WTC11 (cell line): Measurements from ENCODE around the gene ARHGEF19. TPM values are rescaled to one million over a fixed set of nuclear protein-coding genes. Genes with fewer than 3 reads are reported as not detected.

Experiments used
- ATAC-seq: fragments of 200-7000 bp; cut with Tn5 transposase; 2 replicates; pipeline ENCODE4 v1.10.0; 2021; ENCODE audit warnings: mild to moderate bottlenecking, moderate library complexity
- CTCF ChIA-PET: fragments of 300-600 bp; sonication (Branson Sonifier 250); formaldehyde crosslinking; loops from one replicate; lab custom pipeline; 2021; ENCODE audit warnings: antibody characterized with exemption; lab: Charles Lee
- POLR2A ChIA-PET: fragments of 350-600 bp; sonication (Branson Sonifier 250); formaldehyde crosslinking; loops from one replicate; lab custom pipeline; 2021; ENCODE audit warnings: antibody characterized with exemption; lab: Charles Lee
- DNase-seq: peaks from one replicate; pipeline ENCODE4 v3.0.0; 2021; ENCODE audit warnings: low spot score
- H3K27ac Mint-ChIP-seq: 2 replicates; pipeline ENCODE4 v1.8.0; 2021; ENCODE audit warnings: mixed read lengths
- H3K27me3 Mint-ChIP-seq: 2 replicates; pipeline ENCODE4 v1.8.0; 2021; ENCODE audit warnings: low read depth, mild to moderate bottlenecking, moderate library complexity, mixed read lengths
- H3K36me3 Mint-ChIP-seq: 2 replicates; pipeline ENCODE4 v1.8.0; 2021; ENCODE audit warnings: mixed read lengths
- H3K4me1 Mint-ChIP-seq: 2 replicates; pipeline ENCODE4 v1.8.0; 2022; ENCODE audit warnings: mixed read lengths
- H3K4me3 Mint-ChIP-seq: 2 replicates; pipeline ENCODE4 v1.8.0; 2021; ENCODE audit warnings: mild to moderate bottlenecking, moderate library complexity, mixed read lengths
- H3K9me3 Mint-ChIP-seq: 2 replicates; pipeline ENCODE4 v1.8.0; 2021; ENCODE audit warnings: mixed read lengths
- HMGA2 ChIP-seq: fragments of 250-450 bp; sonication (Bioruptor Pico); IDR thresholded peaks from 2 replicates; pipeline ENCODE4 v1.4.0; 2021; ENCODE audit warnings: mild to moderate bottlenecking, moderate library complexity
- JAZF1 ChIP-seq: fragments of 250-450 bp; sonication (Bioruptor Pico); IDR thresholded peaks from 2 replicates; pipeline ENCODE4 v1.9.0; 2021; ENCODE audit warnings: moderate library complexity, mild to moderate bottlenecking, inconsistent platforms
- JUN ChIP-seq: sonication (generic); formaldehyde crosslinking; IDR thresholded peaks from 2 replicates; pipeline ENCODE4 v1.8.0; 2023; ENCODE audit warnings: mild to moderate bottlenecking, missing genetic modification reagents
- NFE2L1 ChIP-seq: sonication (generic); formaldehyde crosslinking; IDR thresholded peaks from 2 replicates; pipeline ENCODE4 v1.8.1; 2023; ENCODE audit warnings: missing genetic modification reagents
- SMAD4 ChIP-seq: sonication (generic); formaldehyde crosslinking; IDR thresholded peaks from 2 replicates; pipeline ENCODE4 v1.8.0; 2022; ENCODE audit warnings: mild to moderate bottlenecking, missing genetic modification reagents
- TCF7 ChIP-seq: sonication (generic); formaldehyde crosslinking; IDR thresholded peaks from 2 replicates; pipeline ENCODE4 v1.8.0; 2022; ENCODE audit warnings: mild to moderate bottlenecking, low read depth, missing genetic modification reagents, moderate library complexity
- ZBTB21 ChIP-seq: sonication (generic); formaldehyde crosslinking; IDR thresholded peaks from 2 replicates; pipeline ENCODE4 v1.8.1; 2023; ENCODE audit warnings: mild to moderate bottlenecking, missing genetic modification reagents, borderline replicate concordance
- ZNF121 ChIP-seq: sonication (generic); formaldehyde crosslinking; IDR thresholded peaks from 2 replicates; pipeline ENCODE4 v1.8.0; 2023; ENCODE audit warnings: missing genetic modification reagents
- ZNF423 ChIP-seq: fragments of 250-450 bp; sonication (Bioruptor Pico); IDR thresholded peaks from 2 replicates; pipeline ENCODE4 v2.1.2; 2022; ENCODE audit warnings: mild to moderate bottlenecking, moderate library complexity
- total RNA-seq: library from RNA; stranded (reverse); gene quantifications from 3 replicates; pipeline ENCODE4 v1.2.3, GENCODE V29; 2021
- TF ChIP-seq, protein P1 (sequence below): sonication (generic); formaldehyde crosslinking; IDR thresholded peaks from 2 replicates; pipeline ENCODE4 v1.8.1; 2023; ENCODE audit warnings: mild to moderate bottlenecking, missing genetic modification reagents, moderate library complexity
- TF ChIP-seq, protein P2 (sequence below): sonication (generic); formaldehyde crosslinking; IDR thresholded peaks from 2 replicates; pipeline ENCODE4 v1.8.0; 2022; ENCODE audit warnings: missing genetic modification reagents
- TF ChIP-seq, protein P3 (sequence below): fragments of 250-450 bp; sonication (Bioruptor Pico); IDR thresholded peaks from 2 replicates; pipeline ENCODE4 v1.9.0; 2021; ENCODE audit warnings: moderate library complexity, mild to moderate bottlenecking, inconsistent platforms, borderline replicate concordance
- TF ChIP-seq, protein P4 (sequence below): fragments of 250-450 bp; sonication (Bioruptor Pico); conservative IDR thresholded peaks from 2 replicates; pipeline ENCODE4 v1.9.0; 2021; ENCODE audit warnings: mild to moderate bottlenecking
- TF ChIP-seq, protein P5 (sequence below): sonication (generic); formaldehyde crosslinking; IDR thresholded peaks from 2 replicates; pipeline ENCODE4 v1.8.1; 2023; ENCODE audit warnings: mild to moderate bottlenecking, missing genetic modification reagents
- TF ChIP-seq, protein P6 (sequence below): fragments of 250-450 bp; sonication (Bioruptor Pico); IDR thresholded peaks from 2 replicates; pipeline ENCODE4 v1.9.0; 2021; ENCODE audit warnings: mild to moderate bottlenecking
- TF ChIP-seq, protein P7 (sequence below): fragments of 200-600 bp; IDR thresholded peaks from 2 replicates; pipeline ENCODE4 v1.8.0; 2022; ENCODE audit warnings: antibody characterized with exemption

ARHGEF19 gene
- total RNA-seq, 1 experiment from 2014 or later: 53.1 TPM

DNA sequence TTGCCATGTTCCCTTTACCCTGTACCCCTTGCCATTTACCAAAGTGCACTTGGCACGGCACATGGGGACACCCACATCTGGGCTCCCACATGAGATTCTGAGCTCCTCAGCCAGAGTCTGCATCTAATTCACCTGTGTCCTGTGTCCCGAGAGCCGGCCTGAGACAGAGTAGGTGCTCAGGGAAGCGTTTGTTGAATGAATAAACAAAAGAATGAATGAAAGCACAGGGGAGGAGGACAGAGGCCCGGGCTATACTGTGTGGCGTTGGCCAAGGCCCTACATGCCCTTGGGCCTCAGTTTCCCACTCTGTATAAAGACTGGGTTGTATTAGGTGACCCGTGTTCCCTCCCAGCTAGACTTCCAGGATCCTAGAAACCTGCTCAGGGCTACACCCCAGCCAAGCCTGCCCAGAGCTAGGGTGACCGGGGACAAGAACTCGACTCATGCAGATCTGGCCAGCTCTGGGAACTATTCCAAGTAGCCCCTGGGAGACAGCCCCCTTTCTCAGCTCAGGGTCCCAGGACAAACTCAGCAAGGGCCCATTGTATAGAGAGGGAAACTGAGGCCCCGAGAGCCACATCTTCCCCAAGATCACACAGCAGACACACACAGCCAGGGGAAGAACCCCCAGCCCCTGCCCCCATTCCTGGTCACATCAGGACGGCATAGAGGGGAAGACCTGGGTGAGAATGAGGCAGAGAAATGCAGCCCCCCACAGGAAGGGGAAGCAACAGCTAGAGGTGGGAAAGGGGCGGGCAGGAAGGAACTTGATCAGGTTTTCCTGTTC, 62.6 kb downstream of the ARHGEF19 start:
- H3K27me3 Mint-ChIP-seq: no peaks in the 10 kb centered on the region
- H3K27ac Mint-ChIP-seq: no peak overlapping the region
- ChIA-PET CTCF (interaction anchor here (1.1 to 14.1 kb wide), 2 partner anchors 40 to 69 kb away, joined by 3 to 204 read pairs; no protein-coding TSS in a partner anchor), POLR2A (interaction anchor here (1.0 kb wide), 1 partner anchor 32 kb away, joined by 3 read pairs; no protein-coding TSS in a partner anchor)
- H3K9me3 Mint-ChIP-seq: no peaks in the 10 kb centered on the region
- ATAC-seq (no peak), DNase-seq (no peak)
- H3K4me3 Mint-ChIP-seq: no peak overlapping the region
- H3K4me1 Mint-ChIP-seq: peaks cover 66% of the 10 kb centered on the region
- H3K36me3 Mint-ChIP-seq: peaks cover 25% of the 10 kb centered on the region
- TF ChIP-seq ZBTB21 (CRISPR knock-in tag) (no peak), SMAD4 (CRISPR knock-in tag) (no peak), ZNF423 (CRISPR knock-in tag) (no peak), JAZF1 (CRISPR knock-in tag) (no peak), JUN (CRISPR knock-in tag) (no peak), HMGA2 (CRISPR knock-in tag) (no peak), NFE2L1 (CRISPR knock-in tag) (no peak), ZNF121 (CRISPR knock-in tag) (no peak), TCF7 (no peak)
- TF ChIP-seq, protein P1, sequence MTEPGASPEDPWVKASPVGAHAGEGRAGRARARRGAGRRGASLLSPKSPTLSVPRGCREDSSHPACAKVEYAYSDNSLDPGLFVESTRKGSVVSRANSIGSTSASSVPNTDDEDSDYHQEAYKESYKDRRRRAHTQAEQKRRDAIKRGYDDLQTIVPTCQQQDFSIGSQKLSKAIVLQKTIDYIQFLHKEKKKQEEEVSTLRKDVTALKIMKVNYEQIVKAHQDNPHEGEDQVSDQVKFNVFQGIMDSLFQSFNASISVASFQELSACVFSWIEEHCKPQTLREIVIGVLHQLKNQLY (CRISPR knock-in tag): no peak
- TF ChIP-seq, protein P2, sequence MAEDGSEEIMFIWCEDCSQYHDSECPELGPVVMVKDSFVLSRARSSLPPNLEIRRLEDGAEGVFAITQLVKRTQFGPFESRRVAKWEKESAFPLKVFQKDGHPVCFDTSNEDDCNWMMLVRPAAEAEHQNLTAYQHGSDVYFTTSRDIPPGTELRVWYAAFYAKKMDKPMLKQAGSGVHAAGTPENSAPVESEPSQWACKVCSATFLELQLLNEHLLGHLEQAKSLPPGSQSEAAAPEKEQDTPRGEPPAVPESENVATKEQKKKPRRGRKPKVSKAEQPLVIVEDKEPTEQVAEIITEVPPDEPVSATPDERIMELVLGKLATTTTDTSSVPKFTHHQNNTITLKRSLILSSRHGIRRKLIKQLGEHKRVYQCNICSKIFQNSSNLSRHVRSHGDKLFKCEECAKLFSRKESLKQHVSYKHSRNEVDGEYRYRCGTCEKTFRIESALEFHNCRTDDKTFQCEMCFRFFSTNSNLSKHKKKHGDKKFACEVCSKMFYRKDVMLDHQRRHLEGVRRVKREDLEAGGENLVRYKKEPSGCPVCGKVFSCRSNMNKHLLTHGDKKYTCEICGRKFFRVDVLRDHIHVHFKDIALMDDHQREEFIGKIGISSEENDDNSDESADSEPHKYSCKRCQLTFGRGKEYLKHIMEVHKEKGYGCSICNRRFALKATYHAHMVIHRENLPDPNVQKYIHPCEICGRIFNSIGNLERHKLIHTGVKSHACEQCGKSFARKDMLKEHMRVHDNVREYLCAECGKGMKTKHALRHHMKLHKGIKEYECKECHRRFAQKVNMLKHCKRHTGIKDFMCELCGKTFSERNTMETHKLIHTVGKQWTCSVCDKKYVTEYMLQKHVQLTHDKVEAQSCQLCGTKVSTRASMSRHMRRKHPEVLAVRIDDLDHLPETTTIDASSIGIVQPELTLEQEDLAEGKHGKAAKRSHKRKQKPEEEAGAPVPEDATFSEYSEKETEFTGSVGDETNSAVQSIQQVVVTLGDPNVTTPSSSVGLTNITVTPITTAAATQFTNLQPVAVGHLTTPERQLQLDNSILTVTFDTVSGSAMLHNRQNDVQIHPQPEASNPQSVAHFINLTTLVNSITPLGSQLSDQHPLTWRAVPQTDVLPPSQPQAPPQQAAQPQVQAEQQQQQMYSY (CRISPR knock-in tag): no peak
- TF ChIP-seq, protein P3, sequence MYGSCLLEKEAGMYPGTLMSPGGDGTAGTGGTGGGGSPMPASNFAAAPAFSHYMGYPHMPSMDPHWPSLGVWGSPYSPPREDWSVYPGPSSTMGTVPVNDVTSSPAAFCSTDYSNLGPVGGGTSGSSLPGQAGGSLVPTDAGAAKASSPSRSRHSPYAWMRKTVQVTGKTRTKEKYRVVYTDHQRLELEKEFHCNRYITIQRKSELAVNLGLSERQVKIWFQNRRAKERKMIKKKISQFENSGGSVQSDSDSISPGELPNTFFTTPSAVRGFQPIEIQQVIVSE (CRISPR knock-in tag): no peak
- TF ChIP-seq, protein P4, sequence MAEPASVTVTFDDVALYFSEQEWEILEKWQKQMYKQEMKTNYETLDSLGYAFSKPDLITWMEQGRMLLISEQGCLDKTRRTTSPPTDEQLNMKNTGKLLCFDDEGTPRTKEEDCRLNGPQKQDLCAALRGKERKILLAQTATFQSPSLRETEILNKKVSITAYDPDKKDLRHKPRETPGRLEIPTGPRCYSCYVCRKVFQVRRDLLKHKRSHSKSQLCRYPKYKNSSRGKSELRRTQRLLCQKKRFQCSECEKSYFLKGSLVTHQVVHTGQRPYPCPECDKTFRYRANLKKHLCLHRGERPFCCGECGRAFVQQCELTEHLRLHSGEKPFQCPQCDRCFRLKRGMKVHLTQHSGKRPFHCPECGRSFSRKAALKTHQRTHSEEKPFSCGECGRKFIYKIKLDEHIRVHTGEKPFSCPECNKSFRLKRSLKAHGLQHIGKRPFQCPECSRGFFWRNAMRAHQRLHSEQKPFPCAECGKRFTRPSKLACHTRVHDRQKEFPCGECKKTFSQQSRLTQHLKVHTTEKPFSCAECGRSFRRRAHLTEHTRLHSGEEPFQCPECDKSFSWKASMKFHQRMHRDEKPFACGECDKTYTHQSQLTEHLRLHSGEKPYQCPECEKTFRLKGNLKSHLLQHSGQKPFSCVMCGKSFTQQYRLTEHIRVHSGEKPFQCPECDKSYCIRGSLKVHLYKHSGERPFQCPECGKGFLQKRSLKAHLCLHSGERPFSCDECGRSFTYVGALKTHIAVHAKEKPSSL (CRISPR knock-in tag): no peak
- TF ChIP-seq, protein P5, sequence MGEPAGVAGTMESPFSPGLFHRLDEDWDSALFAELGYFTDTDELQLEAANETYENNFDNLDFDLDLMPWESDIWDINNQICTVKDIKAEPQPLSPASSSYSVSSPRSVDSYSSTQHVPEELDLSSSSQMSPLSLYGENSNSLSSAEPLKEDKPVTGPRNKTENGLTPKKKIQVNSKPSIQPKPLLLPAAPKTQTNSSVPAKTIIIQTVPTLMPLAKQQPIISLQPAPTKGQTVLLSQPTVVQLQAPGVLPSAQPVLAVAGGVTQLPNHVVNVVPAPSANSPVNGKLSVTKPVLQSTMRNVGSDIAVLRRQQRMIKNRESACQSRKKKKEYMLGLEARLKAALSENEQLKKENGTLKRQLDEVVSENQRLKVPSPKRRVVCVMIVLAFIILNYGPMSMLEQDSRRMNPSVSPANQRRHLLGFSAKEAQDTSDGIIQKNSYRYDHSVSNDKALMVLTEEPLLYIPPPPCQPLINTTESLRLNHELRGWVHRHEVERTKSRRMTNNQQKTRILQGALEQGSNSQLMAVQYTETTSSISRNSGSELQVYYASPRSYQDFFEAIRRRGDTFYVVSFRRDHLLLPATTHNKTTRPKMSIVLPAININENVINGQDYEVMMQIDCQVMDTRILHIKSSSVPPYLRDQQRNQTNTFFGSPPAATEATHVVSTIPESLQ (CRISPR knock-in tag): no peak
- TF ChIP-seq, protein P6, sequence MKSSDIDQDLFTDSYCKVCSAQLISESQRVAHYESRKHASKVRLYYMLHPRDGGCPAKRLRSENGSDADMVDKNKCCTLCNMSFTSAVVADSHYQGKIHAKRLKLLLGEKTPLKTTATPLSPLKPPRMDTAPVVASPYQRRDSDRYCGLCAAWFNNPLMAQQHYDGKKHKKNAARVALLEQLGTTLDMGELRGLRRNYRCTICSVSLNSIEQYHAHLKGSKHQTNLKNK (CRISPR knock-in tag): no peak
- TF ChIP-seq, protein P7, sequence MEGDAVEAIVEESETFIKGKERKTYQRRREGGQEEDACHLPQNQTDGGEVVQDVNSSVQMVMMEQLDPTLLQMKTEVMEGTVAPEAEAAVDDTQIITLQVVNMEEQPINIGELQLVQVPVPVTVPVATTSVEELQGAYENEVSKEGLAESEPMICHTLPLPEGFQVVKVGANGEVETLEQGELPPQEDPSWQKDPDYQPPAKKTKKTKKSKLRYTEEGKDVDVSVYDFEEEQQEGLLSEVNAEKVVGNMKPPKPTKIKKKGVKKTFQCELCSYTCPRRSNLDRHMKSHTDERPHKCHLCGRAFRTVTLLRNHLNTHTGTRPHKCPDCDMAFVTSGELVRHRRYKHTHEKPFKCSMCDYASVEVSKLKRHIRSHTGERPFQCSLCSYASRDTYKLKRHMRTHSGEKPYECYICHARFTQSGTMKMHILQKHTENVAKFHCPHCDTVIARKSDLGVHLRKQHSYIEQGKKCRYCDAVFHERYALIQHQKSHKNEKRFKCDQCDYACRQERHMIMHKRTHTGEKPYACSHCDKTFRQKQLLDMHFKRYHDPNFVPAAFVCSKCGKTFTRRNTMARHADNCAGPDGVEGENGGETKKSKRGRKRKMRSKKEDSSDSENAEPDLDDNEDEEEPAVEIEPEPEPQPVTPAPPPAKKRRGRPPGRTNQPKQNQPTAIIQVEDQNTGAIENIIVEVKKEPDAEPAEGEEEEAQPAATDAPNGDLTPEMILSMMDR: no peak
